Subcutaneous abdominal adipose tissue (tissue), 5 donors: ENCODE results near the gene ZBED1.
A peak's percentile ranks its signal among the peaks of the same experiment; 100 is the strongest.
"Not testable (repeated sequence)": the region's sequence is repeated elsewhere in the genome, so short reads cannot be mapped to it uniquely, and the experiment has no call there.

ENCODE experiments used
- H3K27ac ChIP-seq: one replicate; pipeline ENCODE4 v1.7.0; 2013; ENCODE audit warnings: low read depth, mild to moderate bottlenecking, inconsistent platforms, low read length, moderate library complexity
- H3K27me3 ChIP-seq, 5 donors: one replicate each; pipeline ENCODE4 v1.7.0; 2013; ENCODE audit warnings: low read length in 5 of 5, inconsistent platforms in 1 of 5; ENCODE audit not compliant: control insufficient read depth in 5 of 5, insufficient read depth in 4 of 5
- H3K36me3 ChIP-seq, 5 donors: one replicate each; pipeline ENCODE4 v1.7.0; 2013; ENCODE audit warnings: low read length in 5 of 5; ENCODE audit not compliant: control insufficient read depth in 5 of 5, insufficient read depth in 5 of 5
- H3K4me1 ChIP-seq, 5 donors: one replicate each; pipeline ENCODE4 v1.7.0; 2013; ENCODE audit warnings: low read length in 5 of 5, mild to moderate bottlenecking in 3 of 5, moderate library complexity in 1 of 5; ENCODE audit not compliant: control insufficient read depth in 5 of 5, insufficient read depth in 5 of 5
- H3K4me3 ChIP-seq, 5 donors: one replicate each; pipeline ENCODE4 v1.7.0; 2013; ENCODE audit warnings: low read length in 5 of 5, low read depth in 1 of 5
- H3K9ac ChIP-seq, 5 donors: one replicate each; pipeline ENCODE4 v1.7.0; 2013; ENCODE audit warnings: low read length in 5 of 5, mild to moderate bottlenecking in 4 of 5, moderate library complexity in 3 of 5
- H3K9me3 ChIP-seq, 5 donors: one replicate each; pipeline ENCODE4 v1.7.0; 2013; ENCODE audit warnings: low read length in 5 of 5; ENCODE audit not compliant: control insufficient read depth in 5 of 5
- donor health status: healthy.
- donor health status: healthy.
- donor health status: healthy.
- donor health status: healthy.
- donor health status: healthy.

ZBED1 gene

GRCh38 chrX:2488621-2489285 is 12.0 kb downstream of the ZBED1 start:
- Histone ChIP-seq H3K27me3 (no peaks in the 10 kb centered on the region), H3K9me3 (no peaks in the 10 kb centered on the region), H3K4me3 (no peak overlapping the region), H3K27ac (no peak overlapping the region), H3K9ac (no peak overlapping the region), H3K4me1 (peaks cover 4 to 18% (median 12%) of the 10 kb centered on the region in 5 donors), H3K36me3 (peaks cover 0 to 58% (median 50%) of the 10 kb centered on the region in 5 donors)

GRCh38 chrX:2487366-2487765 is 13.4 kb downstream of the ZBED1 start:
- peaks cover 0 to 58% (median 50%) of the 10 kb centered on the region in 5 donors for H3K36me3 ChIP-seq
- H3K9ac ChIP-seq: no peak overlapping the region
- H3K4me1 ChIP-seq: peaks cover 4 to 18% (median 12%) of the 10 kb centered on the region in 5 donors

GRCh38 chrX:2486476-2487133 is 14.2 kb downstream of the ZBED1 start:
- H3K27ac ChIP-seq: no peak overlapping the region
- no peaks in the 10 kb centered on the region for H3K9me3 ChIP-seq
- H3K36me3 ChIP-seq: peaks cover 0 to 52% (median 48%) of the 10 kb centered on the region in 5 donors
- no peak overlapping the region for H3K4me3 ChIP-seq
- H3K27me3 ChIP-seq: no peaks in the 10 kb centered on the region
- no peak overlapping the region for H3K9ac ChIP-seq
- peaks cover 4 to 18% (median 12%) of the 10 kb centered on the region in 5 donors for H3K4me1 ChIP-seq

More at GRCh38 chrX:2487366-2487765, 13.4 kb downstream of the ZBED1 start:
- H3K27me3 ChIP-seq: no peaks in the 10 kb centered on the region
- H3K9me3 ChIP-seq: no peaks in the 10 kb centered on the region
- H3K4me3 ChIP-seq: no peak overlapping the region
- H3K27ac ChIP-seq: no peak overlapping the region

- Histone ChIP-seq H3K27ac (no peak overlapping the region), H3K9ac (no peak overlapping the region), H3K27me3 (no peaks in the 10 kb centered on the region), H3K4me1 (peaks cover 4 to 18% (median 12%) of the 10 kb centered on the region in 5 donors), H3K9me3 (no peaks in the 10 kb centered on the region), H3K36me3 (peaks cover 0 to 47% (median 43%) of the 10 kb centered on the region in 5 donors), H3K4me3 (no peak overlapping the region)
Observed at GRCh38 chrX:2485789-2486345, 14.9 kb downstream of the ZBED1 start.

- Histone ChIP-seq H3K9me3 (no peaks in the 10 kb centered on the region), H3K27me3 (no peaks in the 10 kb centered on the region), H3K9ac (peak overlapping the region in 3 of 5 donors; percentile 19 to 33 (median 28)), H3K27ac (peak overlapping the region; percentile 23), H3K36me3 (peaks cover 0 to 38% (median 35%) of the 10 kb centered on the region in 5 donors), H3K4me1 (peaks cover 4 to 18% (median 12%) of the 10 kb centered on the region in 5 donors), H3K4me3 (peak overlapping the region; percentile 36 to 61 (median 55))
Observed at GRCh38 chrX:2484721-2485648, 15.8 kb downstream of the ZBED1 start.

GRCh38 chrX:2484256-2484655 is 16.5 kb downstream of the ZBED1 start:
- Histone ChIP-seq H3K9me3 (no peaks in the 10 kb centered on the region), H3K36me3 (peaks cover 0 to 32% (median 30%) of the 10 kb centered on the region in 5 donors), H3K4me1 (peaks cover 4 to 18% (median 12%) of the 10 kb centered on the region in 5 donors), H3K27ac (peak overlapping the region; percentile 23), H3K27me3 (no peaks in the 10 kb centered on the region), H3K4me3 (peak overlapping the region; percentile 36 to 61 (median 55)), H3K9ac (peak overlapping the region in 1 of 5 donors; percentile 19)

DNA sequence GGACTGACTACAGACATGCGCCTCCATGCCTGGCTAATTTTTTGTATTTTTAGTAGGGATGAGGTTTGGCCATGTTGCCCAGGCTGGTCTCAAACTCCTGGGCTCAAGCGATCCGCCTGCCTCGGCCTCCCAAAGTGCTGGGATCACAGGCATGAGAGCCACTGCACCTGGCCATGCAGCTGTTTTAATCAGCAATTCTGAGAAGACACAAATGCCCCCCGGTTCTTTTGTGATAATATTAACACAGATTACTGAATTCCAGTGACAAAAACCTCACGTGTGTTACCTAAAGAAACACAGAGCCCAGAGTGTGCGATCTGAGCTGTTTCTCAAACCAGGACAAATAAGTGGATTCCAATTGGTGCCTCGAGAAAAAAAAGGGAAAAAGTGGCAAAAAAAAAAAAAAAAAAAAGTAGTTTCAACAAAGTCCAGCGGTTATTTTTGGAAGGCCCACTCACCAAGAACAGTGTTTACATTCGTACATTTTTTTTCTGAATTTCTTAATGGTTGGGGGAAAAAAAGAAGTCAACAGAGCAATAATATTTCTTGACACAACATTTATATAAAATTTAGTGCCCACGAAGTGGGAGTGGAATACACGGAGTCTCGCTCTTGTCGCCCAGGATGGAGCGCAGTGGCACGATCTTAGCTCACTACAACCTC is 17.2 kb downstream of the ZBED1 start:
- Histone ChIP-seq H3K36me3 (peaks cover 0 to 28% (median 23%) of the 10 kb centered on the region in 5 donors), H3K9me3 (no peaks in the 10 kb centered on the region), H3K27me3 (no peaks in the 10 kb centered on the region), H3K9ac (no peak overlapping the region), H3K27ac (no peak overlapping the region), H3K4me1 (peaks cover 4 to 18% (median 12%) of the 10 kb centered on the region in 5 donors), H3K4me3 (no peak overlapping the region)

- H3K9me3 ChIP-seq, H3K9ac ChIP-seq, H3K27ac ChIP-seq, H3K4me3 ChIP-seq, H3K27me3 ChIP-seq: not testable (repeated sequence)
- H3K36me3 ChIP-seq: peaks cover 0 to 12% (median 4%) of the 10 kb centered on the region in 5 donors
- H3K4me1 ChIP-seq: peaks cover 3 to 18% (median 12%) of the 10 kb centered on the region in 5 donors
Observed at GRCh38 chrX:2481597-2481996, 19.2 kb downstream of the ZBED1 start.

- peaks cover 2 to 18% (median 13%) of the 10 kb centered on the region in 5 donors for H3K4me1 ChIP-seq
- H3K27ac ChIP-seq, H3K36me3 ChIP-seq, H3K9me3 ChIP-seq, H3K27me3 ChIP-seq, H3K9ac ChIP-seq, H3K4me3 ChIP-seq: not testable (repeated sequence)
Observed at GRCh38 chrX:2479982-2480381, 20.8 kb downstream of the ZBED1 start.
